ENCODE results near the gene EXOC2. TPM values are rescaled to one million over a fixed set of nuclear protein-coding genes. Genes with fewer than 3 reads are reported as not detected.

EXOC2 gene
- total RNA-seq, 2 experiments from 2014 or later, result 22.5 to 24.8 TPM

GRCh38 chr6:705047-705446 is 12.1 kb upstream of the EXOC2 start:
- Histone ChIP-seq H2AFZ (ENCODE audit: low read length) (no peak overlapping the region), H3K27ac (ENCODE audit: low read depth, low read length, poor library complexity, severe bottlenecking) (no peak overlapping the region), H3K4me3 (ENCODE audit: low read depth, low read length, poor library complexity, severe bottlenecking) (no peak overlapping the region), H3K4me2 (ENCODE audit: low read length) (no peak overlapping the region), H4K20me1 (ENCODE audit: insufficient read depth, low read length) (no peaks in the 10 kb centered on the region), H3K4me1 (ENCODE audit: insufficient read depth, low read length, poor library complexity, severe bottlenecking) (peaks cover 27% of the 10 kb centered on the region), H3K9me2 (ENCODE audit: insufficient read depth, low read length) (no peaks in the 10 kb centered on the region), H3K79me2 (ENCODE audit: insufficient read depth, low read depth, low read length) (peaks cover 4% of the 10 kb centered on the region; the same call in 1 of the 2 replicates), H3K9me3 (ENCODE audit: low read length) (no peaks in the 10 kb centered on the region), H3K36me3 (ENCODE audit: insufficient read depth, low read length) (no peaks in the 10 kb centered on the region)
- CTCF ChIA-PET (ENCODE audit: unreplicated experiment), result no interaction called here
- BruUV-seq (replicated peaks), result no TSS peak
- intact Hi-C loops (cut with micrococcal nuclease; ENCODE audit: unreplicated experiment), result no loop called here
- DNase-seq (ENCODE audit: low spot score), result no peak
- TF ChIP-seq EZH2phosphoT487 (IDR thresholded peaks at IDR 0.05; ENCODE audit: borderline replicate concordance, low read depth, low read length), result no peak
- no peak for TF ChIP-seq CTCF (conservative IDR thresholded peaks at IDR 0.05; ENCODE audit: low read length)
- POLR2A ChIA-PET, result interaction anchor here (0.6 to 2.2 kb wide), 7 partner anchors 10 to 408 kb away, joined by 3 to 10 read pairs (median 3); partner anchors contain the start of gene EXOC2

- no peaks in the 10 kb centered on the region for H3K9me3 ChIP-seq (ENCODE audit: low read length)
- no peaks in the 10 kb centered on the region for H4K20me1 ChIP-seq (ENCODE audit: insufficient read depth, low read length)
- BruUV-seq (replicated peaks), result no TSS peak
- ChIA-PET POLR2A (interaction anchor here (0.6 to 2.2 kb wide), 4 partner anchors 9 to 407 kb away, joined by 3 to 10 read pairs (median 6); partner anchors contain the start of gene EXOC2), CTCF (ENCODE audit: unreplicated experiment) (no interaction called here)
- TF ChIP-seq EZH2phosphoT487 (IDR thresholded peaks at IDR 0.05; ENCODE audit: borderline replicate concordance, low read depth, low read length) (no peak), CTCF (conservative IDR thresholded peaks at IDR 0.05; ENCODE audit: low read length) (no peak)
- no peak overlapping the region for H3K27ac ChIP-seq (ENCODE audit: low read depth, low read length, poor library complexity, severe bottlenecking)
- H3K4me3 ChIP-seq (ENCODE audit: low read depth, low read length, poor library complexity, severe bottlenecking), result no peak overlapping the region
- H2AFZ ChIP-seq (ENCODE audit: low read length), result no peak overlapping the region
- no peaks in the 10 kb centered on the region for H3K9me2 ChIP-seq (ENCODE audit: insufficient read depth, low read length)
- no peaks in the 10 kb centered on the region for H3K79me2 ChIP-seq (ENCODE audit: insufficient read depth, low read depth, low read length)
- no peak overlapping the region for H3K4me2 ChIP-seq (ENCODE audit: low read length)
- intact Hi-C loops (cut with micrococcal nuclease; ENCODE audit: unreplicated experiment), result loop anchor here (5.0 kb wide), 1 partner anchor 112 kb away; no protein-coding TSS in a partner anchor
- H3K4me1 ChIP-seq (ENCODE audit: insufficient read depth, low read length, poor library complexity, severe bottlenecking), result peaks cover 17% of the 10 kb centered on the region
- no peak for DNase-seq (ENCODE audit: low spot score)
- H3K36me3 ChIP-seq (ENCODE audit: insufficient read depth, low read length), result no peaks in the 10 kb centered on the region
Observed at GRCh38 chr6:704046-704445, 11.1 kb upstream of the EXOC2 start.

- no peaks in the 10 kb centered on the region for H3K36me3 ChIP-seq (ENCODE audit: insufficient read depth, low read length)
- DNase-seq (ENCODE audit: low spot score), result no peak
- intact Hi-C loops (cut with micrococcal nuclease; ENCODE audit: unreplicated experiment), result loop anchor here (5.0 kb wide), 1 partner anchor 111 kb away; no protein-coding TSS in a partner anchor
- no peak overlapping the region for H3K4me3 ChIP-seq (ENCODE audit: low read depth, low read length, poor library complexity, severe bottlenecking)
- H3K9me3 ChIP-seq (ENCODE audit: low read length), result no peaks in the 10 kb centered on the region
- no peak overlapping the region for H3K27ac ChIP-seq (ENCODE audit: low read depth, low read length, poor library complexity, severe bottlenecking)
- no peaks in the 10 kb centered on the region for H4K20me1 ChIP-seq (ENCODE audit: insufficient read depth, low read length)
- CTCF ChIA-PET (ENCODE audit: unreplicated experiment), result no interaction called here
- H3K4me2 ChIP-seq (ENCODE audit: low read length), result no peak overlapping the region
- BruUV-seq (replicated peaks), result no TSS peak
- no peaks in the 10 kb centered on the region for H3K79me2 ChIP-seq (ENCODE audit: insufficient read depth, low read depth, low read length)
- H3K4me1 ChIP-seq (ENCODE audit: insufficient read depth, low read length, poor library complexity, severe bottlenecking), result peaks cover 12% of the 10 kb centered on the region
- TF ChIP-seq EZH2phosphoT487 (IDR thresholded peaks at IDR 0.05; ENCODE audit: borderline replicate concordance, low read depth, low read length), result no peak
- no peak for TF ChIP-seq CTCF (conservative IDR thresholded peaks at IDR 0.05; ENCODE audit: low read length)
- POLR2A ChIA-PET, result interaction anchor here (1.5 to 2.2 kb wide), 2 partner anchors 8 to 11 kb away, joined by 5 to 10 read pairs; partner anchors contain the start of gene EXOC2
- no peaks in the 10 kb centered on the region for H3K9me2 ChIP-seq (ENCODE audit: insufficient read depth, low read length)
- H2AFZ ChIP-seq (ENCODE audit: low read length), result no peak overlapping the region
Observed at GRCh38 chr6:703552-703951, 10.6 kb upstream of the EXOC2 start.

Data from OCI-LY7 (cell line).